SK-N-SH (cell line): Measurements from ENCODE around the gene AGBL4. TPM values are rescaled to one million over a fixed set of nuclear protein-coding genes. Genes with fewer than 3 reads are reported as not detected.

Experiments
- CTCF ChIA-PET: fragments of 300-600, 350-600 bp; formaldehyde crosslinking; extraction: SDS; loops from one replicate; lab custom pipeline; 2021; lab: Yijun Ruan, JAX
- POLR2A ChIA-PET: fragments of 350-600 bp; sonication (Branson Sonifier 250); formaldehyde crosslinking; extraction: SDS; loops from one replicate; lab custom pipeline; 2020; ENCODE audit warnings: antibody characterized with exemption, inconsistent platforms; lab: Yijun Ruan, JAX
- DNase-seq: peaks from one replicate; pipeline ENCODE4 v3.0.0; 2012
- H2AFZ ChIP-seq: fragments of 200-600 bp; sonication (generic); 2 replicates; pipeline ENCODE4 v1.8.1; 2016; ENCODE audit warnings: antibody characterized with exemption, mild to moderate bottlenecking, low read depth
- H3F3A ChIP-seq: fragments of 200-600 bp; sonication (generic); replicated peaks from 2 replicates; pipeline ENCODE3; 2016; ENCODE audit warnings: antibody characterized with exemption, mild to moderate bottlenecking; ENCODE audit not compliant: insufficient read depth
- H3K27ac ChIP-seq, 2 experiments: fragments of 200-500 bp in 1 of 2; fragments of 200-600 bp in 1 of 2; sonication (Bioruptor generic) in 1 of 2; sonication (generic), shearing (Covaris generic) in 1 of 2; 2 replicates each; pipeline versions ENCODE4 v1.5.1 to v1.6.1; 2014 to 2016; ENCODE audit warnings: low read depth in 2 of 2, inconsistent platforms in 1 of 2, low read length in 1 of 2, mild to moderate bottlenecking in 1 of 2, mixed read lengths in 1 of 2
- H3K27me3 ChIP-seq: fragments of 200-600 bp; sonication (generic), shearing (Covaris generic); 2 replicates; pipeline ENCODE4 v1.6.1; 2016; ENCODE audit warnings: mixed run types; ENCODE audit not compliant: insufficient read depth
- H3K36me3 ChIP-seq, 2 experiments: fragments of 200-500 bp in 1 of 2; fragments of 200-600 bp in 1 of 2; sonication (Bioruptor generic) in 1 of 2; sonication (generic) in 1 of 2; replicated peaks in 1 of 2; 2 replicates each; pipeline versions ENCODE3 to v1.5.1; 2014 to 2016; ENCODE audit warnings: low read length in 1 of 2, mild to moderate bottlenecking in 1 of 2; ENCODE audit not compliant: insufficient read depth in 2 of 2, control insufficient read depth in 1 of 2
- H3K4me1 ChIP-seq, 2 experiments: fragments of 200-500 bp in 1 of 2; fragments of 200-600 bp in 1 of 2; sonication (Bioruptor generic) in 1 of 2; sonication (generic), shearing (Covaris generic) in 1 of 2; 2 replicates each; pipeline versions ENCODE4 v1.5.1 to v1.6.1; 2014 to 2016; ENCODE audit warnings: low read depth in 1 of 2, low read length in 1 of 2, mixed run types in 1 of 2; ENCODE audit not compliant: insufficient read depth in 2 of 2, control insufficient read depth in 1 of 2
- H3K4me2 ChIP-seq: fragments of 200-600 bp; sonication (generic), shearing (Covaris generic); 2 replicates; pipeline ENCODE4 v1.6.1; 2017; ENCODE audit warnings: mixed run types
- H3K4me3 ChIP-seq, 2 experiments: fragments of 200-500 bp in 1 of 2; fragments of 200-600 bp in 1 of 2; sonication (Bioruptor generic) in 1 of 2; sonication (generic), shearing (Covaris generic) in 1 of 2; 2 replicates each; pipeline versions ENCODE4 v1.5.1 to v1.8.1; 2014 to 2016; ENCODE audit warnings: low read depth in 2 of 2, inconsistent platforms in 1 of 2, low read length in 1 of 2, mild to moderate bottlenecking in 1 of 2, mixed read lengths in 1 of 2, moderate library complexity in 1 of 2
- H3K79me2 ChIP-seq: fragments of 200-600 bp; sonication (generic); 2 replicates; pipeline ENCODE4 v1.8.1; 2017; ENCODE audit warnings: mild to moderate bottlenecking; ENCODE audit not compliant: insufficient read depth
- H3K9ac ChIP-seq: fragments of 200-600 bp; sonication (generic); 2 replicates; pipeline ENCODE4 v1.6.1; 2017; ENCODE audit warnings: mixed run types
- H3K9me2 ChIP-seq: fragments of 200-600 bp; sonication (generic); 2 replicates; pipeline ENCODE4 v1.6.1; 2017; ENCODE audit warnings: mixed run types
- H3K9me3 ChIP-seq: fragments of 200-600 bp; sonication (generic); 2 replicates; pipeline ENCODE4 v1.6.1; 2017; ENCODE audit warnings: mixed run types, mild to moderate bottlenecking, moderate library complexity
- H4K20me1 ChIP-seq: fragments of 200-600 bp; sonication (generic); 2 replicates; pipeline ENCODE4 v1.6.1; 2017; ENCODE audit warnings: mild to moderate bottlenecking, mixed run types; ENCODE audit not compliant: insufficient read depth
- ELF1 ChIP-seq: IDR thresholded peaks from 2 replicates; pipeline ENCODE4 v1.4.0; 2012
- EP300 ChIP-seq, 2 experiments: IDR thresholded peaks; 2 replicates each; pipeline versions ENCODE4 v1.4.0 to v1.6.1; 2012; ENCODE audit warnings: borderline replicate concordance in 1 of 2, low read depth in 1 of 2, low read length in 1 of 2
- EZH2phosphoT487 ChIP-seq: fragments of 200-600 bp; sonication (generic); IDR thresholded peaks from 2 replicates; pipeline ENCODE4 v1.6.1; 2017; ENCODE audit warnings: low read depth, mixed run types, mild to moderate bottlenecking, antibody characterized with exemption, moderate library complexity, borderline replicate concordance
- FOSL2 ChIP-seq: IDR thresholded peaks from 2 replicates; pipeline ENCODE4 v1.4.0; 2012; ENCODE audit warnings: low read depth, mild to moderate bottlenecking, moderate library complexity, borderline replicate concordance
- GABPA ChIP-seq: IDR thresholded peaks from 2 replicates; pipeline ENCODE4 v1.4.0; 2012; ENCODE audit warnings: low read depth, mild to moderate bottlenecking
- GATA2 ChIP-seq: sonication (generic); formaldehyde crosslinking; IDR thresholded peaks from 2 replicates; pipeline ENCODE4 v1.5.0; 2020; ENCODE audit warnings: mild to moderate bottlenecking, missing genetic modification reagents
- JUND ChIP-seq: IDR thresholded peaks from 2 replicates; pipeline ENCODE4 v1.4.0; 2012
- MEF2A ChIP-seq: IDR thresholded peaks from 2 replicates; pipeline ENCODE4 v1.4.0; 2012; ENCODE audit warnings: low read depth, borderline replicate concordance
- NFIC ChIP-seq: IDR thresholded peaks from 2 replicates; pipeline ENCODE4 v1.4.0; 2012; ENCODE audit warnings: borderline replicate concordance
- NRF1 ChIP-seq: IDR thresholded peaks from 2 replicates; pipeline ENCODE4 v1.6.1; 2012; ENCODE audit warnings: low read depth, mild to moderate bottlenecking, low read length
- RAD21 ChIP-seq: IDR thresholded peaks from 2 replicates; pipeline ENCODE4 v1.6.1; 2012; ENCODE audit warnings: mild to moderate bottlenecking, low read length
- RCOR1 ChIP-seq: fragments of 150-350 bp; IDR thresholded peaks from 2 replicates; pipeline ENCODE4 v1.6.1; 2017; ENCODE audit warnings: antibody characterized with exemption, low read length
- SIN3A ChIP-seq: IDR thresholded peaks from 2 replicates; pipeline ENCODE4 v1.6.1; 2012; ENCODE audit warnings: low read depth, mild to moderate bottlenecking, low read length, moderate library complexity, borderline replicate concordance
- SMC3 ChIP-seq: IDR thresholded peaks from 2 replicates; pipeline ENCODE4 v1.6.1; 2012; ENCODE audit warnings: low read depth, low read length, improper control_type of control experiment
- TCF12 ChIP-seq: IDR thresholded peaks from 2 replicates; pipeline ENCODE4 v1.4.0; 2012
- YY1 ChIP-seq: IDR thresholded peaks from 2 replicates; pipeline ENCODE4 v1.4.0; 2012; ENCODE audit warnings: low read depth, mild to moderate bottlenecking
- WGBS: methylation state at CpG from one replicate; pipeline ENCODE4 v1.1.6; 2017; ENCODE audit warnings: low lambda C conversion rate; 5-methylcytosine and 5-hydroxymethylcytosine counted together
- polyA plus RNA-seq, 3 experiments: library from polyadenylated mRNA; depleted of rRNA; stranded (reverse); fragments of >200 nt; gene quantifications; 2 replicates each; pipeline ENCODE4 v1.2.3, GENCODE V29; 2012
- TF ChIP-seq, protein P1 (sequence below): fragments of 150-350 bp; IDR thresholded peaks from 2 replicates; pipeline ENCODE4 v1.6.1; 2017; ENCODE audit warnings: antibody characterized with exemption, low read length, low read depth, borderline replicate concordance
- TF ChIP-seq, protein P2 (sequence below): fragments of 200-600 bp; sonication (generic); IDR thresholded peaks from 2 replicates; pipeline ENCODE4 v1.6.1; 2017; ENCODE audit warnings: antibody characterized with exemption, mild to moderate bottlenecking, moderate library complexity
- TF ChIP-seq, protein P3 (sequence below): fragments of 150-350 bp; IDR thresholded peaks from 2 replicates; pipeline ENCODE4 v1.6.1; 2016; ENCODE audit warnings: mild to moderate bottlenecking, low read depth, low read length
- TF ChIP-seq, protein P4 (sequence below): IDR thresholded peaks from 2 replicates; pipeline ENCODE4; 2012

AGBL4 gene
- polyA plus RNA-seq, 1 of the 3 experiments (the other 2 are of a cell fraction), result 0.07 TPM

DNA sequence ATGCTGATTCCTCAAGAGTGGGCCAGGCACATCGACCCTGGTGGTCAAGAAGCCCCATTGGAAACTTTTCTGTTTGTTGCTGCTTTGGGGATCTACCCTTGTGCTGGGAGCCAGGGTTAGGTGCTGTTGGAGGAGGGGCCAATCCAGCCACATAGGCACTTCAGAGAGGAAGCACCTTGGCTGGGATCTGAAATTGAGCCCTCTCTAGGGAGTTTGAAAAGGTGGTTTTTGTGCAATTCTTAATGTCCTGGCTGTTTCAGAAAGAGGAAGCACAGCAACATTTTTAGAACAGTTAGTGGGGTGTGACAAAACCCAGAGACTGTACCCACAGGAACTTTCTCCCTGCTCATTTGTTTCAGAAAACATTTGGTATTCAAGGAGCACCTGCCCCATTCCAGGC, 1229.9 kb downstream of the AGBL4 start (continued):
- TF ChIP-seq, protein P1, sequence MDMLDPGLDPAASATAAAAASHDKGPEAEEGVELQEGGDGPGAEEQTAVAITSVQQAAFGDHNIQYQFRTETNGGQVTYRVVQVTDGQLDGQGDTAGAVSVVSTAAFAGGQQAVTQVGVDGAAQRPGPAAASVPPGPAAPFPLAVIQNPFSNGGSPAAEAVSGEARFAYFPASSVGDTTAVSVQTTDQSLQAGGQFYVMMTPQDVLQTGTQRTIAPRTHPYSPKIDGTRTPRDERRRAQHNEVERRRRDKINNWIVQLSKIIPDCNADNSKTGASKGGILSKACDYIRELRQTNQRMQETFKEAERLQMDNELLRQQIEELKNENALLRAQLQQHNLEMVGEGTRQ, result no peak
- TF ChIP-seq MEF2A, result no peak
- TF ChIP-seq FOSL2, result no peak
- no peak for TF ChIP-seq SIN3A
- no peak for TF ChIP-seq RAD21
- TF ChIP-seq, all 33 proteins: peak for 0

DNA sequence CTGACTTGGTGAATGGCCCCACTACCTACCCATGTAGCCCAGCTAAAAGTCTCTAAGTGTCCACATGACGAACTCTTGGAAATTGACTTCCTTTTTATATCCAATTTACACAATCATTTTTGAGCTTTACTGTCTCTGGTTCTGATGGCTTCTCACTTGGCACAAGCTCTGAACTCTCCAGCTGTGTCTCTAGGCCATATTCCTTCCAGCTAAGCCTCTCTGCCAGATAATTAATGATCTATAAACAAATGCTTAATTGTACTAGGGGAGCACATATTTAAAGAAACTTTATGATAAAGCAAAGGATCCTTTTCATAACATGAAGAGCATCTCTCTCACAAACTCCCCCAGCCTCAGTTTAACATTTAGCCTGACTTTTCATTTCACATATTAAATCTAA, 1230.8 kb downstream of the AGBL4 start:
- WGBS, result 74% methylated on average over 1 of the region's 1 CpG
- POLR2A ChIA-PET, result no interaction called here

DNA sequence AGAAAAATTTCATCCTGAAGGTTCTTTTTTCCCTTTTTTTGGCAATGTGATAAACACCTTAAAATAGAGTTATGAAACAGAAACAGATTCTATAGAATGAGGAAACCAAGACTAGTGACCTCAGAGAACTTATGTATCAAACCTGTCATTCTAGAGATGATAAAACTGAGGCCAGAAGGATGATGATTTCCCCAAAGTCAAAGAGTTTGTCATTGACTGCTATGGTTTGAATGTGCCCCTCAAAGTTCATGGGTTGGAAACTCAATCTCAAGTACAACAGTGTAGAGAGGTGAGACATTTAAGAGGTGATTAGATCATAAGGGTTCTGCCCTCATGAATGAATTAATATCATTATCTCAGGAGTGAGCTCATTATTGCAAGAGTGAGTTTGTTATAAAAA, 1233.4 kb downstream of the AGBL4 start:
- Histone ChIP-seq H4K20me1 (no peaks in the 10 kb centered on the region), H3F3A (no peaks in the 10 kb centered on the region), H3K4me1 (no peaks in the 10 kb centered on the region), H3K4me2 (no peak overlapping the region), H3K36me3 (no peaks in the 10 kb centered on the region), H3K4me3 (no peak overlapping the region), H3K9ac (no peak overlapping the region), H3K27me3 (no peaks in the 10 kb centered on the region), H2AFZ (no peak overlapping the region), H3K27ac (no peak overlapping the region), H3K79me2 (no peaks in the 10 kb centered on the region), H3K9me3 (no peaks in the 10 kb centered on the region), H3K9me2 (no peaks in the 10 kb centered on the region)
- TF ChIP-seq SMC3, result no peak
- TF ChIP-seq, protein P2, sequence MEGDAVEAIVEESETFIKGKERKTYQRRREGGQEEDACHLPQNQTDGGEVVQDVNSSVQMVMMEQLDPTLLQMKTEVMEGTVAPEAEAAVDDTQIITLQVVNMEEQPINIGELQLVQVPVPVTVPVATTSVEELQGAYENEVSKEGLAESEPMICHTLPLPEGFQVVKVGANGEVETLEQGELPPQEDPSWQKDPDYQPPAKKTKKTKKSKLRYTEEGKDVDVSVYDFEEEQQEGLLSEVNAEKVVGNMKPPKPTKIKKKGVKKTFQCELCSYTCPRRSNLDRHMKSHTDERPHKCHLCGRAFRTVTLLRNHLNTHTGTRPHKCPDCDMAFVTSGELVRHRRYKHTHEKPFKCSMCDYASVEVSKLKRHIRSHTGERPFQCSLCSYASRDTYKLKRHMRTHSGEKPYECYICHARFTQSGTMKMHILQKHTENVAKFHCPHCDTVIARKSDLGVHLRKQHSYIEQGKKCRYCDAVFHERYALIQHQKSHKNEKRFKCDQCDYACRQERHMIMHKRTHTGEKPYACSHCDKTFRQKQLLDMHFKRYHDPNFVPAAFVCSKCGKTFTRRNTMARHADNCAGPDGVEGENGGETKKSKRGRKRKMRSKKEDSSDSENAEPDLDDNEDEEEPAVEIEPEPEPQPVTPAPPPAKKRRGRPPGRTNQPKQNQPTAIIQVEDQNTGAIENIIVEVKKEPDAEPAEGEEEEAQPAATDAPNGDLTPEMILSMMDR, result no peak
- no peak for TF ChIP-seq NRF1
- TF ChIP-seq RAD21, result no peak
- TF ChIP-seq ELF1, result no peak
- TF ChIP-seq EZH2phosphoT487, result no peak
- TF ChIP-seq GATA2 (CRISPR knock-in tag), result no peak
- TF ChIP-seq YY1, result no peak
- TF ChIP-seq EP300 (IDR thresholded peaks at IDR 0.05; ENCODE audit: borderline replicate concordance in 1 of 2, low read depth in 1 of 2, low read length in 1 of 2), result no peak
- TF ChIP-seq, protein P3, sequence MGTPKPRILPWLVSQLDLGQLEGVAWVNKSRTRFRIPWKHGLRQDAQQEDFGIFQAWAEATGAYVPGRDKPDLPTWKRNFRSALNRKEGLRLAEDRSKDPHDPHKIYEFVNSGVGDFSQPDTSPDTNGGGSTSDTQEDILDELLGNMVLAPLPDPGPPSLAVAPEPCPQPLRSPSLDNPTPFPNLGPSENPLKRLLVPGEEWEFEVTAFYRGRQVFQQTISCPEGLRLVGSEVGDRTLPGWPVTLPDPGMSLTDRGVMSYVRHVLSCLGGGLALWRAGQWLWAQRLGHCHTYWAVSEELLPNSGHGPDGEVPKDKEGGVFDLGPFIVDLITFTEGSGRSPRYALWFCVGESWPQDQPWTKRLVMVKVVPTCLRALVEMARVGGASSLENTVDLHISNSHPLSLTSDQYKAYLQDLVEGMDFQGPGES, result no peak
- no peak for TF ChIP-seq TCF12
- no peak for TF ChIP-seq NFIC
- CTCF ChIA-PET, result interaction anchor here (1.4 kb wide), 1 partner anchor 27 kb away, joined by 3 read pairs; no protein-coding TSS in a partner anchor
- POLR2A ChIA-PET, result no interaction called here
- DNase-seq, result no peak

More for the DNA sequence above, 1230.8 kb downstream of the AGBL4 start:
- H3K36me3 ChIP-seq, result no peaks in the 10 kb centered on the region
- H3K9me3 ChIP-seq, result no peaks in the 10 kb centered on the region
- H3K27ac ChIP-seq, result no peak overlapping the region
- no peak overlapping the region for H2AFZ ChIP-seq
- no peaks in the 10 kb centered on the region for H3K4me1 ChIP-seq
- CTCF ChIA-PET, result interaction anchor here (1.0 kb wide), 1 partner anchor 11 kb away, joined by 3 read pairs; no protein-coding TSS in a partner anchor
- H3F3A ChIP-seq, result no peaks in the 10 kb centered on the region
- TF ChIP-seq RCOR1 (no peak), JUND (no peak), NRF1 (no peak), GABPA (no peak), EP300 (IDR thresholded peaks at IDR 0.05; ENCODE audit: borderline replicate concordance in 1 of 2, low read depth in 1 of 2, low read length in 1 of 2) (no peak)
- TF ChIP-seq, protein P4, sequence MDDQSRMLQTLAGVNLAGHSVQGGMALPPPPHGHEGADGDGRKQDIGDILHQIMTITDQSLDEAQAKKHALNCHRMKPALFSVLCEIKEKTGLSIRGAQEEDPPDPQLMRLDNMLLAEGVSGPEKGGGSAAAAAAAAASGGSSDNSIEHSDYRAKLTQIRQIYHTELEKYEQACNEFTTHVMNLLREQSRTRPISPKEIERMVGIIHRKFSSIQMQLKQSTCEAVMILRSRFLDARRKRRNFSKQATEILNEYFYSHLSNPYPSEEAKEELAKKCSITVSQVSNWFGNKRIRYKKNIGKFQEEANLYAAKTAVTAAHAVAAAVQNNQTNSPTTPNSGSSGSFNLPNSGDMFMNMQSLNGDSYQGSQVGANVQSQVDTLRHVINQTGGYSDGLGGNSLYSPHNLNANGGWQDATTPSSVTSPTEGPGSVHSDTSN, result no peak
- H3K27me3 ChIP-seq, result no peaks in the 10 kb centered on the region
- H3K79me2 ChIP-seq, result no peaks in the 10 kb centered on the region
- no peak for DNase-seq
- H3K4me3 ChIP-seq, result no peak overlapping the region
- H3K9me2 ChIP-seq, result no peaks in the 10 kb centered on the region
- no peak overlapping the region for H3K9ac ChIP-seq
- no peaks in the 10 kb centered on the region for H4K20me1 ChIP-seq
- no peak overlapping the region for H3K4me2 ChIP-seq
